ENCODE measurements around the gene RTP2.

The RTP2 gene

DNA sequence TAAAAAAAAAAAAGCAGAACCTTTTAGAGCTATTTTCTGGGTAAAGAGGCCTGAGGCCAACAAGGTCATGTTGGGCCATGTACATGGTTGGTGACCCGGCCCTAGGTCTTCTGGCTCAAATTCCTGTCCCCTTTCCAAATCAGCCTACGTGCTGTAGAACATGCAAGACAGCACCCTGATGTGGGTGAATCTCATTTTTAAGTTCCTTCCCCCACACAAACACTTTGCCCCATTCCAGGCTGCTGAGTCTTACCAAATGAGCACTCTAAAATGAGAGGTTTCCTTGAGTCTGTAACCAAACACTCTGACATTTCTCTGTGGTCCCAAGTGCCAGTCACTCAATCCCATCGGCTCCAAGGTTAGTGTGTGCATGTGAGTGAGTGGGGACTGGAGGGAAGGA is 33.5 kb upstream of the RTP2 start (continued):
- TF ChIP-seq, protein P1, sequence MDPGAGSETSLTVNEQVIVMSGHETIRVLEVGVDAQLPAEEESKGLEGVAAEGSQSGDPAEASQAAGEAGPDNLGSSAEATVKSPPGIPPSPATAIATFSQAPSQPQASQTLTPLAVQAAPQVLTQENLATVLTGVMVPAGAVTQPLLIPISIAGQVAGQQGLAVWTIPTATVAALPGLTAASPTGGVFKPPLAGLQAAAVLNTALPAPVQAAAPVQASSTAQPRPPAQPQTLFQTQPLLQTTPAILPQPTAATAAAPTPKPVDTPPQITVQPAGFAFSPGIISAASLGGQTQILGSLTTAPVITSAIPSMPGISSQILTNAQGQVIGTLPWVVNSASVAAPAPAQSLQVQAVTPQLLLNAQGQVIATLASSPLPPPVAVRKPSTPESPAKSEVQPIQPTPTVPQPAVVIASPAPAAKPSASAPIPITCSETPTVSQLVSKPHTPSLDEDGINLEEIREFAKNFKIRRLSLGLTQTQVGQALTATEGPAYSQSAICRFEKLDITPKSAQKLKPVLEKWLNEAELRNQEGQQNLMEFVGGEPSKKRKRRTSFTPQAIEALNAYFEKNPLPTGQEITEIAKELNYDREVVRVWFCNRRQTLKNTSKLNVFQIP (CRISPR knock-in tag; IDR thresholded peaks at IDR 0.05; ENCODE audit: borderline replicate concordance, low read depth), result no peak
- TF ChIP-seq ZFP3 (CRISPR knock-in tag; IDR thresholded peaks at IDR 0.05) (no peak), BACH2 (CRISPR knock-in tag; IDR thresholded peaks at IDR 0.05; ENCODE audit: borderline replicate concordance) (no peak), RARB (CRISPR knock-in tag; IDR thresholded peaks at IDR 0.05) (no peak)

DNA sequence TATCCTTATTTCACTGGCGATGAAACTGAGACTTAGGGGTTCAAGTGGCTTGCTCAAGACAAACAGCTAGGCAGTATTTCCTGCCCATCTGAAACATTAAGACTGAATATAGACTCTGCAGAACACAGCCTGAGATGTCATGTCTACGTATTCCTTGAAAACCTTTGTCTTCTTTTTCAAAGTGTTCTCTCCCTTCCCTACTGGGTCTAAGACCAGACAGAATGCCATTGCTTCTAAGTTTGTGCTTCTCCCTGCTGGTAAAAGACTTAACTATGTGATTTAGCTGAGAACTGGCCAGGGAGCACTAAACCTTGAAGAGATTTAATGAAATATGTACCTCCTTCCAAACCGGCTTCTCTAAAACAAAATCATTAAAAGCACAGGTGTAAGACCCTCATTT is 33.0 kb upstream of the RTP2 start:
- no peak for ATAC-seq

DNA sequence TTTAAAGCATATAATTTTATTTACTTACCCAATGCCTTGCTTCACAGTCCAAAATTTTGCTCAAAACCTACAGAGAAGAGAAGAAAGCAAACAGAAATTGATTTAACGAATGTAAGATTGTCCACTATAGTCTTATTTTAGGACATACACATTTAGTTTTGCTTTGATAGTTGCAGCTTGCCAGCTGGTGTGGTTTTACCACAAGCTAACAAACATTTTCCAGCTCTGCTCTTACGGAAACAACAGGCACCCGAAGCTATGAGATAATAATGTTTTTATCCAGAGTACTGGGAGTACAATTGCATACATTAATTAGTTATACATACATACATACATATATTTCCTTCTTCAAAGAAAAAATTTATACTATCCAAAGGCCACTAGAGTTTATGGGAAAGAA is 32.5 kb upstream of the RTP2 start:
- no peak for ATAC-seq
- TF ChIP-seq ZNF565 (CRISPR knock-in tag; conservative IDR thresholded peaks at IDR 0.05; ENCODE audit: low read depth), result no peak
- no peak for TF ChIP-seq ESRRG (CRISPR knock-in tag; IDR thresholded peaks at IDR 0.05)
- TF ChIP-seq PPARA (CRISPR knock-in tag; IDR thresholded peaks at IDR 0.05; ENCODE audit: borderline replicate concordance), result no peak
- TF ChIP-seq, protein P2, sequence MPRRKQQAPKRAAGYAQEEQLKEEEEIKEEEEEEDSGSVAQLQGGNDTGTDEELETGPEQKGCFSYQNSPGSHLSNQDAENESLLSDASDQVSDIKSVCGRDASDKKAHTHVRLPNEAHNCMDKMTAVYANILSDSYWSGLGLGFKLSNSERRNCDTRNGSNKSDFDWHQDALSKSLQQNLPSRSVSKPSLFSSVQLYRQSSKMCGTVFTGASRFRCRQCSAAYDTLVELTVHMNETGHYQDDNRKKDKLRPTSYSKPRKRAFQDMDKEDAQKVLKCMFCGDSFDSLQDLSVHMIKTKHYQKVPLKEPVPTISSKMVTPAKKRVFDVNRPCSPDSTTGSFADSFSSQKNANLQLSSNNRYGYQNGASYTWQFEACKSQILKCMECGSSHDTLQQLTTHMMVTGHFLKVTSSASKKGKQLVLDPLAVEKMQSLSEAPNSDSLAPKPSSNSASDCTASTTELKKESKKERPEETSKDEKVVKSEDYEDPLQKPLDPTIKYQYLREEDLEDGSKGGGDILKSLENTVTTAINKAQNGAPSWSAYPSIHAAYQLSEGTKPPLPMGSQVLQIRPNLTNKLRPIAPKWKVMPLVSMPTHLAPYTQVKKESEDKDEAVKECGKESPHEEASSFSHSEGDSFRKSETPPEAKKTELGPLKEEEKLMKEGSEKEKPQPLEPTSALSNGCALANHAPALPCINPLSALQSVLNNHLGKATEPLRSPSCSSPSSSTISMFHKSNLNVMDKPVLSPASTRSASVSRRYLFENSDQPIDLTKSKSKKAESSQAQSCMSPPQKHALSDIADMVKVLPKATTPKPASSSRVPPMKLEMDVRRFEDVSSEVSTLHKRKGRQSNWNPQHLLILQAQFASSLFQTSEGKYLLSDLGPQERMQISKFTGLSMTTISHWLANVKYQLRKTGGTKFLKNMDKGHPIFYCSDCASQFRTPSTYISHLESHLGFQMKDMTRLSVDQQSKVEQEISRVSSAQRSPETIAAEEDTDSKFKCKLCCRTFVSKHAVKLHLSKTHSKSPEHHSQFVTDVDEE (CRISPR knock-in tag; IDR thresholded peaks at IDR 0.05), result no peak
- TF ChIP-seq ARNTL (CRISPR knock-in tag; IDR thresholded peaks at IDR 0.05; ENCODE audit: borderline replicate concordance, low read depth), result no peak
- TF ChIP-seq ISL1 (CRISPR knock-in tag; IDR thresholded peaks at IDR 0.05), result no peak

More for the DNA sequence above, 33.0 kb upstream of the RTP2 start:
- TF ChIP-seq OSR1 (CRISPR knock-in tag; IDR thresholded peaks at IDR 0.05), result no peak
- no peak for TF ChIP-seq ZNF565 (CRISPR knock-in tag; conservative IDR thresholded peaks at IDR 0.05; ENCODE audit: low read depth)
- no peak for TF ChIP-seq ZFP30 (CRISPR knock-in tag; IDR thresholded peaks at IDR 0.05)
- TF ChIP-seq ARNTL (CRISPR knock-in tag; IDR thresholded peaks at IDR 0.05; ENCODE audit: borderline replicate concordance, low read depth), result no peak
- TF ChIP-seq GLIS3 (CRISPR knock-in tag; IDR thresholded peaks at IDR 0.05), result no peak
- TF ChIP-seq SNAI2 (CRISPR knock-in tag; IDR thresholded peaks at IDR 0.05), result no peak
- TF ChIP-seq PPARA (CRISPR knock-in tag; IDR thresholded peaks at IDR 0.05; ENCODE audit: borderline replicate concordance), result no peak
- TF ChIP-seq ZNF8 (CRISPR knock-in tag; IDR thresholded peaks at IDR 0.05), result no peak
- TF ChIP-seq TOX (CRISPR knock-in tag; IDR thresholded peaks at IDR 0.05; ENCODE audit: borderline replicate concordance), result no peak
- TF ChIP-seq ZNF70 (CRISPR knock-in tag; IDR thresholded peaks at IDR 0.05), result no peak
- TF ChIP-seq, protein P1 (CRISPR knock-in tag; IDR thresholded peaks at IDR 0.05; ENCODE audit: borderline replicate concordance, low read depth), result no peak
- TF ChIP-seq ISL1 (CRISPR knock-in tag; IDR thresholded peaks at IDR 0.05), result no peak
- no peak for TF ChIP-seq ZFP3 (CRISPR knock-in tag; IDR thresholded peaks at IDR 0.05)
- TF ChIP-seq CSDC2 (CRISPR knock-in tag; IDR thresholded peaks at IDR 0.05), result no peak

DNA sequence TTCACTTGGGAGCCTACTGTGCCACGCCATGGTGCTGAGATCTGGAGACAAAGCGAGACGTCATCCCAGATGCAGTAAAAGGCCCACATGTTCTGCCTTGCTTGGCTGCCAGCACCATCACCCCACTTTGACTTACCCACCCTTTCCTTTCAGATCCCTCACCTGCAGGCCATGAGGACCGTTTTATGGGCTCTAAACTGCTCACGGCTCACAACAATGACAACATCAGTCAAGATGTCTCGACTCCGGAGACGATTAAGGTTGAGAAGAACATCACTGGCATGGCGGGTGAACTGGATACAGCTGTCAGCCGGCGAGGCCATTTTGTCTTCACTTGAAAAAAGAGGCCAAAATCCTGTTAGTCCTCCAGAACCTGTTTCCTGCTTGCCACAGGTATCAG is 31.0 kb upstream of the RTP2 start:
- no peak for ATAC-seq
- TF ChIP-seq OSR1 (CRISPR knock-in tag; IDR thresholded peaks at IDR 0.05) (no peak), TOX (CRISPR knock-in tag; IDR thresholded peaks at IDR 0.05; ENCODE audit: borderline replicate concordance) (no peak), ZNF70 (CRISPR knock-in tag; IDR thresholded peaks at IDR 0.05) (no peak), GLIS3 (CRISPR knock-in tag; IDR thresholded peaks at IDR 0.05) (no peak), ARNTL (CRISPR knock-in tag; IDR thresholded peaks at IDR 0.05; ENCODE audit: borderline replicate concordance, low read depth) (no peak), ZFP30 (CRISPR knock-in tag; IDR thresholded peaks at IDR 0.05) (no peak), ISL1 (CRISPR knock-in tag; IDR thresholded peaks at IDR 0.05) (no peak)
- TF ChIP-seq, protein P2 (CRISPR knock-in tag; IDR thresholded peaks at IDR 0.05), result no peak

All from SK-N-SH treated with all-trans-retinoic acid at 6 μM for 48 hours (cell line).